Pons (tissue), 1 donor: ENCODE results near the gene CRKL.
A peak's percentile ranks its signal among the peaks of the same experiment; 100 is the strongest.

Experiments used
- DNase-seq: peaks from one replicate; pipeline ENCODE4 v3.0.0-alpha.2; 2016; ENCODE audit warnings: low spot score

The CRKL gene

GRCh38 chr22:20981787-20982562 is 64.8 kb downstream of the CRKL start, which contains the start of gene LZTR1:
LZTR1 (plus strand) TSS chr22:20982297; CDS start chr22:20982372, 75 bp downstream.
- peak; percentile 78 for DNase-seq

DNA sequence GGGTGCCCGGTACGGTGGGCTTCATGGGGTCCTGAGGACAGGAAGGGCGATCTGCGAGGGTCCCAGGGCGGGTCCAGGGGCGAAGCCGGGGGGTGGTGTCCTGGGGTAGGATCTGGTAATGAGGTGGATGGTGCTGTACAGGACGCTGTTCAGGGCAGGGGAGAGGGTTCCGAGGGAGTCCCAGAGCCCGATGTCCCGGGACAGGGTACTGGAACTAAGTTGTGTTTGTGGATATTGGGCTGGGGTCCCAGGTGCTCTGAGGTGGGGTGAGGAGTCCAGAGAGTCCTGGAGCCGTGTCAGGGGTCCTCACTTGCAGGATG is 65.3 kb downstream of the CRKL start:
- DNase-seq, result no peak

GRCh38 chr22:20983081-20983771 is 66.0 kb downstream of the CRKL start:
- DNase-seq, result no peak

GRCh38 chr22:20985720-20986119 is 68.5 kb downstream of the CRKL start:
- DNase-seq, result no peak

GRCh38 chr22:20986365-20986764 is 69.2 kb downstream of the CRKL start:
- DNase-seq, result no peak

DNA sequence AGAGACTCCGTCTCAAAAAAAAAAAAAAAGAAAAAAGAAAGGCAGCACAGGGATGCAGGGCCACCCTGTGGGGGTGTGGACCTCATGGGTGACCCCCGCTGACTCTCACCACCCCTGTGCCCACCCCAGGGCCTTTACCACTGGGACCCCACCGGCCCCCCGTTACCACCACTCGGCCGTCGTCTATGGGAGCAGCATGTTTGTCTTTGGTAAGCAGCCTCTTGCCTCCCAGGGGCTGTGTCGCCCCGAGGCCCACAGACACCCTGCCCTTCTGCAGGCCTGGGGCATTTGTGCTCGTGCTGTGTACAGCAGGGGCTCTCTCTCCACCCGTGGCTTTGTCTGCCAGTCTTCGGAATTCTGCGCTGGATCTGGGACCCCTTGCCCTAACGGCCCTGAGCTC is 70.2 kb downstream of the CRKL start:
- no peak for DNase-seq

GRCh38 chr22:20988573-20989322 is 71.5 kb downstream of the CRKL start:
- no peak for DNase-seq

DNA sequence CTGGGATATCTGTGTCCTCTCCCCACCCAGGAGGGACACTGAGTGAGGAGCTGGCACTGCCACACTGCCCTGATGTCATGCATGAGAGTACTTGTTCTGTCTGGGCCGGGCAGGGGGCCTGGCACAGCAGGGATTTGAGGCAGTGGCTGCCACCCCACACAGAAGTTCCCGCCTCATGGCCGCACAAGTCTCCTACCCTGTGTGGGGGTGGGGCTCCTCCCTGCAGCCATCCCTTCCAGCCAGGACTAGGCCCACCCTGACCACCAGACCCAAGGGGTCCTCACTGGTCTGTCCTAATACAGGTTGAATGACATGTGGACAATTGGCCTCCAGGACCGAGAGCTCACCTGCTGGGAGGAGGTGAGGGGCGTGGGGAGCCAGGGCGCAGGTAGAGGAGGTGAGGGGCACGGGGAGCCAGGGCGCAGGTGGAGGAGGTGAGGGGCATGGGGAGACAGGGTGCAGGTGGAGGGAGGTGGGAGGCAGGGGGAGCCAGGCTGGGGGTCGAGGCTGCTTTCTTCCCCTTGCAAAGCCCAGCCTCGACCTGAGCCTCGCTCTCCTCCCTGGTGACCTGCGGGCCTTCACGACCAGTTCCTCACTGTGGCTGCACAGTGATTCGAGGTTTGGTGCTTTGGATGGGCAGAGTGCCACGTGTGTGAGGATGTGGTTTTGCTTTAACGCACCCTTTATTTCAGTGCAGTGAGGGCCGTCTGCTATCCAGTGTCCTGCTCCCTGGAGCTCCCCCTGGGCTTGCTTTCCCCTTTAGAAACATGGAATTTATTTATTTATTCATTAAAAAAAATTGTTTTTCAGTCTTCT is 72.3 kb downstream of the CRKL start:
- DNase-seq, result no peak

- DNase-seq, result no peak
These were observed 73.3 kb downstream of the CRKL start for GRCh38 chr22:20990184-20991180.

- DNase-seq, result no peak
These were observed 74.2 kb downstream of the CRKL start for GRCh38 chr22:20991252-20992055.

GRCh38 chr22:20992056-20992442 is 74.8 kb downstream of the CRKL start:
- no peak for DNase-seq

DNA sequence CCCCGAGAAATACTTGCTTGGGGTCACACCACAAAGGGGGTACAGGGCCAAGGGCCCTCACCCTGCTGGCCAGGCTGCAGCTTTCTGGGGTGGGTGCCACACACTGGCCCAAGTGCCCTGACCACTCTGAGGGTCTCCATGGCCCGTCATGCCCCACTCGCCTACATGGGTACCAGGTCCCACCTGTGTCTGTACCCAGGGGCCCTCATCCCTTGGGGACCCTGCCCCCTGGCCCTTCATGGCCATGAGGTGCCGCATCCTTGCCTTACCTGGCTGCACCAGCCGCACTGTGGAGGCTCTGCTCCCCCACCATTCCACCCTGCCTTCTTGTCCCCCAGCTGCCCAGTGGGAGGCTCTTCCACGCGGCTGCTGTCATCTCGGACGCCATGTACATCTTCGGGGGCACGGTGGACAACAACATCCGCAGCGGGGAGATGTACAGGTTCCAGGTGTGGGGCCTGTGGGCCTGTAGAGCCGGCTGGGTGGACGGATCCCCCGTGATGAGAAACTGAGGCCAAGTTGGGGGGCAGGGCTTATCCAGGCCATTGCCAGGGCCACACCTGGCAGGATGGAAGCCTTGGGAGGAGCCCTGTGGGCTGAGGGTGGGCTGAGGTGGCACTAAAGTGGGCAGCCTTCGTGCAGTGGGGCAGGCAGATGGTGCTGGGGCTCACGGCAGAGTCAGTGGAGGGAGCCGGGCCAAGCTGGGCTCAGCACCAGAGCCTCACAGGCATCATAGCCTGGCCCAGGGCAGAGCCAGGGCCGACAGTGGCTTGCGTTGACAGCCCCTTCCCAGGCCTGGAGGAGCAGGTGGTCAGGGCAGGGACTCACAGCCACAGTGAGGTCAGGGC is 75.5 kb downstream of the CRKL start:
- DNase-seq, result no peak

DNA sequence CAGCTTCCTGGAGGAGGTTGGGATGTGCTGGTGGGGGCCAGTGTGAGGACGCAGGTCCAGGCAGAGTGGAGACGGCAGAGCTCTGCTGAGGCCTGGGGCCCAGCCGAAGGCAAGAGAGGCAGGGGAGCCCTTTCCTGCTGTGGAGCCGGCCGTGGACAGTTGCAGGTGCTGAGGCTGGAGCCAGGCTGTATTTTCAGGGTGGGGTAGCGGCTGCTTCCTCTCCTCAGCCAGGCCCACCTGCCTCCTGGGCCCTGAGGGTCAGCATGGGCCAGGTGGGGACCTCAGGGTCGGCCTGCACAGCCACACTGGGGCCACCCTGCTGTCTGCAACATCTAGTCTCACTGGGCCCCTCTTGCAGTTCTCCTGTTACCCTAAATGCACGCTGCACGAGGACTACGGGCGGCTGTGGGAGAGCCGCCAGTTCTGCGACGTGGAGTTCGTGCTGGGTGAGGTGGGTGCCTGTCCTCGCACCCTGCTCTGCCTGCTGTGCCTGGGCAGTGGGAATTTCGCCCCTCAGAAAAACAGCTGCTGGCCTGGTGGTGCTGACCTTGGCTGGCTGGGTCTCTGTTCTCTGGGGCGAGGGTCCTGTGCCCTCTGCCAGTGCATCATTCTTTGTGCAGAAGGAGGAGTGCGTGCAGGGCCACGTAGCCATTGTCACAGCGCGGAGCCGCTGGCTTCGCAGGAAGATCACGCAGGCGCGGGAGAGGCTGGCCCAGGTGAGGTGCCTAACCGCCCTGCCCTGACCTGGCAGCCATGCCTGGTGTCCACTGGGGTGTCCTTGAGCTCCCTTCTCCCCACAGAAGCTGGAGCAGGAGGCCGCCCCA is 76.3 kb downstream of the CRKL start:
- DNase-seq, result no peak

GRCh38 chr22:20994128-20994901 is 77.1 kb downstream of the CRKL start:
- DNase-seq, result no peak

DNA sequence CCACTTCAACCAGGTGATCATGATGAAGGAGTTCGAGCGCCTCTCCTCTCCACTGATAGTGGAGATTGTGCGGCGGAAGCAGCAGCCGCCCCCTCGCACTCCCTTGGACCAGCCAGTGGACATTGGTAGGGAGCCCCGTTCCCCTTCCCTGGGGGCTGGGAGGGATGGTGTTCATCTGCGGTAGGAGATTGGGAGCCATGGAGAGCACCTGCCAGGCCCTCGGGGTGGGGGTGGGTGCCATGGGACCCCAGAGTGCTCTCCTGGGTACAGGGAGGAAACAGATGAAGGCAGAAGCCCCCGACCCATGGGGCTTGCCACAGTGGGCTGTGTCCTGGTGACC is 77.7 kb downstream of the CRKL start:
- no peak for DNase-seq

GRCh38 chr22:20995329-20996030 is 78.3 kb downstream of the CRKL start:
- DNase-seq, result no peak

DNA sequence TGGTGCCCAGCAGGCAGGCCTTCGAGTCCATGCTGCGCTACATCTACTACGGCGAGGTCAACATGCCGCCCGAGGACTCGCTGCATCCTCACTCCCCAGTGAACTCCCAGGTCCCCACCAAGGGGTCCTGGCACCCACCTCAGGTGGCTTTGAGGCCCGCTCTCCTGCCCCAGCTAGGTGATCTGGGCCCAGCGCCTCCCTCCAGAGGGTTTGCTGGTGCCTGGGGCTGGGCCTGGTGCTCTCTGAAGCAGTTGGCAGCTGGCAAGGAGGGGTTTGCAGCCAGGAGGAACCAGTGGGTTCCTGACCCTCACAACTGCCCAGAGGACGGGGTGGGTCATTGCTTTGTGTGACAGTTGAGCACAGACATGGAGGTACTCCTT is 78.8 kb downstream of the CRKL start:
- no peak for DNase-seq
